ENCODE results near the gene PCF11. TPM values are rescaled to one million over a fixed set of nuclear protein-coding genes. Genes with fewer than 3 reads are reported as not detected.
A peak's percentile ranks its signal among the peaks of the same experiment; 100 is the strongest.

The PCF11 gene
- total RNA-seq, 1 donor from 2014 or later, result 39.7 TPM

DNA sequence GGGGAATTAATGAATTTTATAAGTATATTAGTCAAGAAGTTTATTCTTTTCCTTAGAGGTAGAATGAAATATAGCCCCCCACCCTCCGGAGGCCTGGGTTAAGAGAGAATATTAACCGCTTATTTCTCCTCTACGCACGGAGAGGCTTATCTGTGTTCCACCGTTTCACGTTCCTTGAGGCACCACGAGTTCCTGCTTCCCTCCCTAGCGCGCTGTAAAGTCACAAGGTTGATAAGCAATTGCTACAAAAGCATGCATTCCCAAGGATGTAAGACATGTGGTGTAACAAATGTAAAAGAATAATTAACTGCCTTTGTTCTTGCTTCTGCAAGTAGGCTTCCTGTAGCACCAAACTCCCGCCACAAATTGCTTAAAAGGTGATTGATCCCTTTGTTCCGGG lies 35.1 kb downstream of the PCF11 start:
- Mint-ChIP-seq H3K4me3 (ENCODE audit: unreplicated experiment) (peak overlapping the region; percentile 98), H3K36me3 (ENCODE audit: low read depth) (peaks cover 8% of the 10 kb centered on the region), H3K4me1 (ENCODE audit: low read depth) (peaks cover 43% of the 10 kb centered on the region), H3K27ac (ENCODE audit: unreplicated experiment) (peak overlapping the region; percentile 99), H3K27me3 (ENCODE audit: low read depth) (no peaks in the 10 kb centered on the region), H3K9me3 (ENCODE audit: low read depth) (no peaks in the 10 kb centered on the region)
- DNase-seq (ENCODE audit: low spot score), result no peak
- TF ChIP-seq CTCF (IDR thresholded peaks at IDR 0.05), result no peak

- no peak for DNase-seq (ENCODE audit: low spot score)
- H3K27ac Mint-ChIP-seq (ENCODE audit: unreplicated experiment), result peak overlapping the region; percentile 99
- H3K4me3 Mint-ChIP-seq (ENCODE audit: unreplicated experiment), result peak overlapping the region; percentile 98
- peaks cover 6% of the 10 kb centered on the region for H3K36me3 Mint-ChIP-seq (ENCODE audit: low read depth)
- TF ChIP-seq CTCF (IDR thresholded peaks at IDR 0.05), result no peak
- H3K9me3 Mint-ChIP-seq (ENCODE audit: low read depth), result no peaks in the 10 kb centered on the region
- H3K4me1 Mint-ChIP-seq (ENCODE audit: low read depth), result peaks cover 45% of the 10 kb centered on the region
- no peaks in the 10 kb centered on the region for H3K27me3 Mint-ChIP-seq (ENCODE audit: low read depth)
These were observed 35.8 kb downstream of the PCF11 start for GRCh38 chr11:83192606-83193245.

DNA sequence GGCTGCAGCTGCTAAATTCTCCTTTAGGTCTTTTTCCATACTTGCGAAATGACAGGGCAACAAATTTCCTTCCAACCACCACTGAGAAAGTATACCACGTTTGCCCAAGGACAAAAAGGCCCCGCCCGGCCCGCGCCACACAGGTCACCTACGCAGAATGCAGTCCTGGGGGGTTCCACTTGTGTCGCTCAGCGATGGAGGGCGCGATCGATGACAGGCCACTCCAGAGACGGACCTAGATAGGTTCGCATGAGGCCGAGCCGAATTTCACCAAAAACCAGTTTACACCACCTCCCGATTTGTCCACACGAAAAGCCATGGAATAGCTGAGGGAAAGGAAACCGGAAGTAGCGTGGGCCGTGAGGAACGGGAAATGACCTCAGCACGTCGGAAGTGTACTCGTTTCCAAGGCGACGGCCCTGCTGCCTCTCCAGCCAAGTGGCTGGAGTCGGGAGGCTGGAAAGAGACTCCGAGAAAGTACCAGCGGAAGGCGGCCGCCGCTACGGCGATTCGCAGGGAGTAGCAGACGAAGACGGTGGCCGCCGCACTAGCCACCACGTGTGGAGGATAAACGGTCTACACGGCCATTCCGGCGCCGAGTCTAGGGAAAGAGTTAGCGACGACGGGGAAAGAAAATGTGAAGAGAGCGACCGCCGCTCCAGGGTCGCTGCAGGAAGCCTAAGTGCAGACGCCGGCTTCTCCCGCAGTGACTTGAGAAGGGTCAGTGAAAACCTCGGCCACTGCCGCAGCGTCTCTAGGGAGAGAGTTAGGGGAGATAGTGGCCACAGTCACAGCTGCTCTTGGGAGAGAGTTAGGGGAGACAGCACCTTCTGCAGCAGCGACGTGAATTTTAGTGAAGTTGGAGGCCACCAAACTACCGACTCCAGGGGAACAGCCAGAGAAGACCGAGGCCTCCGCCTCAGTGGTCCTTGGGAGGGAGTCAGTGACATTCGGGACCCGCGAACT lies 36.7 kb downstream of the PCF11 start, which contains the start of gene ANKRD42:
Gene ANKRD42, plus strand, starts transcription at position 398 of the 966 bp plus-strand sequence. CDS start 959 bp downstream, outside the sequence.
- no peaks in the 10 kb centered on the region for H3K9me3 Mint-ChIP-seq (ENCODE audit: low read depth)
- peak; percentile 96 for DNase-seq (ENCODE audit: low spot score)
- peak within 1 kb of the TSS; percentile 98 for H3K4me3 Mint-ChIP-seq (ENCODE audit: unreplicated experiment)
- peaks cover 45% of the 10 kb centered on the region for H3K4me1 Mint-ChIP-seq (ENCODE audit: low read depth)
- peaks cover 6% of the 10 kb centered on the region for H3K36me3 Mint-ChIP-seq (ENCODE audit: low read depth)
- H3K27me3 Mint-ChIP-seq (ENCODE audit: low read depth), result no peaks in the 10 kb centered on the region
- peak within 1 kb of the TSS; percentile 99 for H3K27ac Mint-ChIP-seq (ENCODE audit: unreplicated experiment)
- peak; percentile 17 for TF ChIP-seq CTCF (IDR thresholded peaks at IDR 0.05)

DNA sequence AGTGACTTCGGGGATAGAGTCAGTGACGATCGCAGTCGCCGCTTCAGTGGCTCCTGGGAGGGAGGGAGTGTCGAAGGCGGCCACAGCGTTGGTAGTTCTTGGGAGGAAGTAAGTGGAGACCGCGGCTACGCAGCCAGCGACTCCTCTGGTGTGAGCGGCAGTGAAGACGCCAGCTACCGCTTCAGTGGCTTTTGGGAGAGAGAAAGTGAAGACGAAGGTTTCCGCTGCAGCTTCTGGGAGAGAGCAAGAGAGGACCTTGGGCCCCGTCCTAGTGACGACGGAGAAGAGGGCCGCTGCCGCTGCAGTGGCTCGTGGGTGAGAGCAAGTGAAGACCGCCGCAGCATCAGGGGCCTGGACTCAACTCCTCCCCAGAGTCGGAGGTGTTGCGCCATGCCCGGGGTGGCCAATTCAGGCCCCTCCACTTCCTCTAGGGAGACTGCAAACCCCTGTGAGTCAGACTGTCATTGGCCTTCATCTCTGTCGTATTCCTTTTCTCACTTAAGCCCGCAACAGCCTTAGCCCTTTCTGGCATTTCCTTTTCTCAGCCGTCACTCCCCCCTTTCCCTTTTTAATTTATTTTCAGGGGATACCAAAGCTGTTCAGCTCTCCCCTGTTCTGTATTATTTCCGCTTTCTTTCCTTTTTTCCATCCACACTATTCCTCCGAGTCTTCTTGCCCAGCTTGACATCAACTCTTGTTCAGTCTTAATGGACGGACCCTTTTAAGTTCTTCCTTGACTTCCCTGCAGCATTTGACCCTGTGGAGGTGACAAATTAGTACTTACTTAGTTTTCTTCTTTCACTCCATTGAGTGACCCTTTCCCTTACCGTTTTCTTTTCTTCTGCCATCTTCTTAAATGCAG lies 37.6 kb downstream of the PCF11 start:
- H3K36me3 Mint-ChIP-seq (ENCODE audit: low read depth), result peaks cover 4% of the 10 kb centered on the region
- no peak for DNase-seq (ENCODE audit: low spot score)
- peaks cover 45% of the 10 kb centered on the region for H3K4me1 Mint-ChIP-seq (ENCODE audit: low read depth)
- TF ChIP-seq CTCF (IDR thresholded peaks at IDR 0.05), result peak; percentile 4
- no peaks in the 10 kb centered on the region for H3K27me3 Mint-ChIP-seq (ENCODE audit: low read depth)
- H3K4me3 Mint-ChIP-seq (ENCODE audit: unreplicated experiment), result peak overlapping the region; percentile 98
- peak overlapping the region; percentile 99 for H3K27ac Mint-ChIP-seq (ENCODE audit: unreplicated experiment)
- H3K9me3 Mint-ChIP-seq (ENCODE audit: low read depth), result no peaks in the 10 kb centered on the region
